H9 (cell line): ENCODE results near the gene PTPN13. TPM values are rescaled to one million over a fixed set of nuclear protein-coding genes. Genes with fewer than 3 reads are reported as not detected.

ENCODE experiments used
- DNase-seq: peaks from one replicate; pipeline ENCODE4 v3.0.0-alpha.2; 2017
- H2AFZ ChIP-seq: one replicate; pipeline ENCODE4 v1.6.1; 2013; ENCODE audit warnings: mild to moderate bottlenecking, low read length, control low read depth, moderate library complexity
- H2AK5ac ChIP-seq: 2 replicates; pipeline ENCODE4 v1.6.1; 2013; ENCODE audit warnings: low read length, control low read depth, mixed read lengths; ENCODE audit not compliant: insufficient read length
- H2BK120ac ChIP-seq: one replicate; pipeline ENCODE4 v1.6.1; 2013; ENCODE audit warnings: low read depth, mild to moderate bottlenecking, low read length, control low read depth, inconsistent platforms; ENCODE audit not compliant: poor library complexity, severe bottlenecking
- H2BK12ac ChIP-seq: 2 replicates; pipeline ENCODE4 v1.6.1; 2013; ENCODE audit warnings: low read length, control low read depth, mixed read lengths, low read depth; ENCODE audit not compliant: insufficient read length
- H2BK15ac ChIP-seq: 2 replicates; pipeline ENCODE4 v1.6.1; 2013; ENCODE audit warnings: low read depth, low read length, control low read depth
- H2BK20ac ChIP-seq: one replicate; pipeline ENCODE4 v1.6.1; 2013; ENCODE audit warnings: low read depth, mild to moderate bottlenecking, low read length, control low read depth, inconsistent platforms; ENCODE audit not compliant: poor library complexity, severe bottlenecking
- H2BK5ac ChIP-seq: 2 replicates; pipeline ENCODE4 v1.6.1; 2013; ENCODE audit warnings: low read length, control low read depth, mixed read lengths; ENCODE audit not compliant: insufficient read length
- H3K14ac ChIP-seq: 2 replicates; pipeline ENCODE4 v1.6.1; 2013; ENCODE audit warnings: low read length, control low read depth; ENCODE audit not compliant: insufficient read depth
- H3K18ac ChIP-seq: 2 replicates; pipeline ENCODE4 v1.6.1; 2013; ENCODE audit warnings: low read depth, mild to moderate bottlenecking, mixed read lengths, low read length, control low read depth; ENCODE audit not compliant: insufficient read length
- H3K23ac ChIP-seq: 2 replicates; pipeline ENCODE4 v1.6.1; 2013; ENCODE audit warnings: low read length, control low read depth, mixed read lengths, low read depth; ENCODE audit not compliant: insufficient read length
- H3K23me2 ChIP-seq: 2 replicates; pipeline ENCODE4 v1.6.1; 2013; ENCODE audit warnings: low read depth, mild to moderate bottlenecking, mixed read lengths, low read length, control low read depth; ENCODE audit not compliant: insufficient read length, poor library complexity, severe bottlenecking
- H3K27ac ChIP-seq: 2 replicates; pipeline ENCODE4 v1.5.1; 2013; ENCODE audit warnings: low read length, control low read depth, mixed read lengths, low read depth; ENCODE audit not compliant: insufficient read length
- H3K27me3 ChIP-seq: 2 replicates; pipeline ENCODE4 v1.6.1; 2013; ENCODE audit warnings: low read length, control low read depth, inconsistent platforms; ENCODE audit not compliant: insufficient read depth
- H3K4ac ChIP-seq: 2 replicates; pipeline ENCODE4 v1.6.1; 2013; ENCODE audit warnings: low read depth, mild to moderate bottlenecking, control low read depth, inconsistent platforms, low read length, moderate library complexity
- H3K4me1 ChIP-seq: 2 replicates; pipeline ENCODE4 v1.6.1; 2013; ENCODE audit warnings: low read length, control low read depth, inconsistent platforms; ENCODE audit not compliant: insufficient read depth
- H3K4me2 ChIP-seq: 2 replicates; pipeline ENCODE4 v1.6.1; 2013; ENCODE audit warnings: low read length, control low read depth, mixed read lengths; ENCODE audit not compliant: insufficient read length, insufficient read depth
- H3K56ac ChIP-seq: 2 replicates; pipeline ENCODE4 v1.6.1; 2013; ENCODE audit warnings: low read depth, mild to moderate bottlenecking, mixed read lengths, low read length, control low read depth; ENCODE audit not compliant: insufficient read length
- H3K79me1 ChIP-seq: 2 replicates; pipeline ENCODE4 v1.6.1; 2013; ENCODE audit warnings: low read depth, mild to moderate bottlenecking, moderate library complexity, low read length, control low read depth, inconsistent platforms; ENCODE audit not compliant: insufficient read depth, poor library complexity, severe bottlenecking
- H3K79me2 ChIP-seq: 2 replicates; pipeline ENCODE4 v1.6.1; 2013; ENCODE audit warnings: low read length, control low read depth, inconsistent platforms; ENCODE audit not compliant: insufficient read depth
- H3K9ac ChIP-seq: 2 replicates; pipeline ENCODE4 v1.6.1; 2013; ENCODE audit warnings: low read length, control low read depth, mixed read lengths; ENCODE audit not compliant: insufficient read length; ENCODE audit errors: extremely low read depth
- H3K9me3 ChIP-seq: one replicate; pipeline ENCODE4 v1.6.1; 2013; ENCODE audit warnings: low read depth, low read length, inconsistent platforms; ENCODE audit not compliant: control insufficient read depth
- H3T11ph ChIP-seq: one replicate; pipeline ENCODE4 v1.6.1; 2013; ENCODE audit warnings: mild to moderate bottlenecking, low read length, control low read depth, inconsistent platforms
- H4K20me1 ChIP-seq: one replicate; pipeline ENCODE4 v1.6.1; 2013; ENCODE audit not compliant: control insufficient read depth, insufficient read length, insufficient read depth
- H4K5ac ChIP-seq: 2 replicates; pipeline ENCODE4 v1.6.1; 2013; ENCODE audit warnings: low read depth, mild to moderate bottlenecking, mixed read lengths, low read length, control low read depth; ENCODE audit not compliant: insufficient read length
- H4K8ac ChIP-seq: replicated peaks from 2 replicates; pipeline ENCODE4 v1.6.1; 2013; ENCODE audit warnings: low read length, control low read depth, mixed read lengths, low read depth; ENCODE audit not compliant: insufficient read length
- H4K91ac ChIP-seq: 2 replicates; pipeline ENCODE4 v1.6.1; 2013; ENCODE audit warnings: low read depth, mild to moderate bottlenecking, moderate library complexity, mixed read lengths, low read length, control low read depth; ENCODE audit not compliant: insufficient read length
- H3K27ac Mint-ChIP-seq, 3 experiments: 2 replicates in 2 of 3; 3 replicates in 1 of 3; pipeline ENCODE4 v1.8.0; 2020 to 2021; ENCODE audit warnings: mixed read lengths in 3 of 3, mild to moderate bottlenecking in 1 of 3, moderate library complexity in 1 of 3
- H3K27me3 Mint-ChIP-seq: 2 replicates; pipeline ENCODE4 v1.8.0; 2021; ENCODE audit warnings: low read depth, mild to moderate bottlenecking, moderate library complexity, mixed read lengths
- H3K36me3 Mint-ChIP-seq, 3 experiments: 2 replicates in 2 of 3; 3 replicates in 1 of 3; pipeline ENCODE4 v1.8.0; 2020 to 2021; ENCODE audit warnings: low read depth in 3 of 3, mixed read lengths in 3 of 3; ENCODE audit not compliant: insufficient read depth in 1 of 3
- H3K4me1 Mint-ChIP-seq, 2 experiments: 2 replicates each; pipeline ENCODE4 v1.8.0; 2020; ENCODE audit warnings: mixed read lengths in 2 of 2
- H3K4me3 Mint-ChIP-seq, 2 experiments: 2 replicates in 1 of 2; 3 replicates in 1 of 2; pipeline ENCODE4 v1.8.0; 2020 to 2021; ENCODE audit warnings: mild to moderate bottlenecking in 2 of 2, mixed read lengths in 2 of 2, moderate library complexity in 1 of 2
- H3K9me3 Mint-ChIP-seq, 2 experiments: 2 replicates in 1 of 2; 3 replicates in 1 of 2; pipeline ENCODE4 v1.8.0; 2020; ENCODE audit warnings: mild to moderate bottlenecking in 2 of 2, mixed read lengths in 2 of 2, moderate library complexity in 1 of 2
- CTCF ChIP-seq: fragments of 200-600 bp; sonication (generic); conservative IDR thresholded peaks from 3 replicates; pipeline ENCODE4 v1.8.0; 2021; ENCODE audit warnings: antibody characterized with exemption, mild to moderate bottlenecking
- WGBS: extraction: QIAGEN DNeasy Blood & Tissue Kit; methylation state at CpG from one replicate; pipeline ENCODE4 v1.1.7; 2013; ENCODE audit warnings: missing lambda C conversion rate, low lambda C conversion rate, mixed read lengths; ENCODE audit not compliant: insufficient read length; ENCODE audit errors: extremely low coverage; 5-methylcytosine and 5-hydroxymethylcytosine counted together
- total RNA-seq: library from RNA; stranded (reverse); gene quantifications from 2 replicates; pipeline ENCODE4 v1.2.1, GENCODE V29; 2021

The PTPN13 gene
- total RNA-seq, 1 experiment from 2014 or later: 34.9 TPM

- H4K5ac ChIP-seq: no peak overlapping the region
- H3T11ph ChIP-seq: no peak overlapping the region
- Mint-ChIP-seq H3K9me3 (no peaks in the 10 kb centered on the region), H3K27me3 (no peaks in the 10 kb centered on the region; the same call in none of the 2 replicates), H3K27ac (no peak overlapping the region), H3K36me3 (no peaks in the 10 kb centered on the region; a peak in 1 of 7 replicates), H3K4me1 (no peaks in the 10 kb centered on the region), H3K4me3 (no peak overlapping the region)
- H3K79me1 ChIP-seq: no peaks in the 10 kb centered on the region
- no peak overlapping the region for H3K23ac ChIP-seq
- H3K23me2 ChIP-seq: no peaks in the 10 kb centered on the region
- H3K18ac ChIP-seq: no peak overlapping the region
- no peak overlapping the region for H2AK5ac ChIP-seq
- H2BK15ac ChIP-seq: no peak overlapping the region
- TF ChIP-seq CTCF: no peak
- no peak overlapping the region for H2BK5ac ChIP-seq
- no peak for DNase-seq
- no peaks in the 10 kb centered on the region for H3K27me3 ChIP-seq
- no peak overlapping the region for H2BK120ac ChIP-seq
- H3K4ac ChIP-seq: no peak overlapping the region
- WGBS: no CpG with 5 or more reads among the region's 5 CpGs
- no peak overlapping the region for H2BK20ac ChIP-seq
- no peak overlapping the region for H3K4me2 ChIP-seq
- no peak overlapping the region for H3K14ac ChIP-seq
- H3K56ac ChIP-seq: no peak overlapping the region
- H3K9me3 ChIP-seq: no peaks in the 10 kb centered on the region
- H2BK12ac ChIP-seq: no peak overlapping the region
- no peak overlapping the region for H2AFZ ChIP-seq
- H3K79me2 ChIP-seq: no peaks in the 10 kb centered on the region
- no peaks in the 10 kb centered on the region for H4K20me1 ChIP-seq
- H3K27ac ChIP-seq: no peak overlapping the region
- no peak overlapping the region for H4K91ac ChIP-seq
- H3K9ac ChIP-seq: no peak overlapping the region
- no peak overlapping the region for H4K8ac ChIP-seq
- H3K4me1 ChIP-seq: no peaks in the 10 kb centered on the region
Observed at GRCh38 chr4:86837691-86838503, 243.8 kb downstream of the PTPN13 start.
